Esophagus squamous epithelium (tissue), 4 donors: Measurements from ENCODE around the gene ANAPC13.

Experiments used
- CTCF ChIP-seq, 6 experiments: fragments of 450-650 bp in 4 of 6; fragments of 200-600 bp in 2 of 6; sonication (generic) in 2 of 6; IDR thresholded peaks; one replicate each; pipeline ENCODE4 v1.5.1; 2016 to 2019; ENCODE audit warnings: antibody characterized with exemption in 6 of 6, mild to moderate bottlenecking in 4 of 6, moderate library complexity in 4 of 6
- POLR2A ChIP-seq, 4 donors: fragments of 450-650 bp; IDR thresholded peaks; one replicate each; pipeline ENCODE4 v1.6.1; 2017; ENCODE audit warnings: antibody characterized with exemption in 4 of 4, mild to moderate bottlenecking in 4 of 4, moderate library complexity in 3 of 4

DNA sequence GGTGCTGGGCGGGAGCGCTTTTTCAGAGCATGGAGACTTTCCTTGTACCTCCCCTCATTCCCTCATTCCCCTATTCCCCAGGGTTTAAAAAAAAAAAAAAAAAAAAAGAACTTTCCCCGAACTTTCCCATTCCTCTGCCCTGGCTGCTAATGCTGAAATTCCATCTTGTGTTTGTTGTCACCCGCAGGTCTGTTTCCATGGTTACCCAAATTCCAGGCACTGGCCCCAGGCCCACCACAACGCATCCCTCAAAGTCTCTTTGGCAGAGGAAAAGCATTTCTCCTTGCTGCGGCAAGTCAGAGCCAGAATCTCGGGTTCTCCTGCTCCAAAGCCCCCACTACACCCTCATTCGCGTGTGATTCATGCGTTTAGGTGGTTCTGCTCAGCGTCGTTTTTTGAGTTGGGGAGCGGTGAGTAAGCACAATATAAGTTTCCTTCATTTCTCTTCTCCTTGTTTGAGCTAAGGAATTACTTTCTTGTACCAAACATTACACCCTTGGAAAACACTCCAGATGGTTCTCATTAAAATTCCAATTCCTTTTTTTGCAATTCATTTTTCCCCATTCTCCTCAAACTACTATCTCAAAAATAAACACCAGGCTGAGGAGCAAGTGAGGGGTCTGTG lies 21.6 kb downstream of the ANAPC13 start:
- no peak for TF ChIP-seq CTCF (IDR thresholded peaks at IDR 0.05)
- TF ChIP-seq POLR2A (IDR thresholded peaks at IDR 0.05), result no peak
